Stimulated activated CD4-positive, alpha-beta T cell treated with anti-CD3 and anti-CD28 coated beads, TNF-alpha, amount 100 ng/mL, for 24 hours (primary cell): ENCODE results near the gene THSD4.
"Not testable (repeated sequence)": the region's sequence is repeated elsewhere in the genome, so short reads cannot be mapped to it uniquely, and the experiment has no call there.

Experiments
- DNase-seq, 3 experiments: peaks; one replicate each; pipeline ENCODE4 v3.0.0-alpha.2; 2020; ENCODE audit warnings: low read depth in 3 of 3

The THSD4 gene

DNA sequence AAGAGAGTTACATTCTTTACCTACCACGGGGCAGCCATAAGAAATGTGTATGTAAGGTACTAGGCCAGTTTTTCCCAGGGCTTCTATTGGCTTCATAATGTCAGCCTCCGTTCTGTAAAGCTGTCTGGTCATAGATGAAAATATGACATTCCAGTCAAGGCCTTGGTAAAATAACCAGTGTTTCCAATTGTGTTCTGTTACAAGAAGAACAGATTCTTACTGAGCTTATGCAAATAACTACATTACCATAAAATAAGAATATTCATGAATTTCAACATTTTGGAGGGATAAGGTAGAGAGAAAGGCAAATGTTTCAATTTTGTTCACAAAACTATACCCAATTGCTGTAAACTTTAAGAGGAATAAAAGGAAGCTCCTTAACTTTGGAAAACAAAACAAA is 315.5 kb downstream of the THSD4 start:
- DNase-seq: no peak

DNA sequence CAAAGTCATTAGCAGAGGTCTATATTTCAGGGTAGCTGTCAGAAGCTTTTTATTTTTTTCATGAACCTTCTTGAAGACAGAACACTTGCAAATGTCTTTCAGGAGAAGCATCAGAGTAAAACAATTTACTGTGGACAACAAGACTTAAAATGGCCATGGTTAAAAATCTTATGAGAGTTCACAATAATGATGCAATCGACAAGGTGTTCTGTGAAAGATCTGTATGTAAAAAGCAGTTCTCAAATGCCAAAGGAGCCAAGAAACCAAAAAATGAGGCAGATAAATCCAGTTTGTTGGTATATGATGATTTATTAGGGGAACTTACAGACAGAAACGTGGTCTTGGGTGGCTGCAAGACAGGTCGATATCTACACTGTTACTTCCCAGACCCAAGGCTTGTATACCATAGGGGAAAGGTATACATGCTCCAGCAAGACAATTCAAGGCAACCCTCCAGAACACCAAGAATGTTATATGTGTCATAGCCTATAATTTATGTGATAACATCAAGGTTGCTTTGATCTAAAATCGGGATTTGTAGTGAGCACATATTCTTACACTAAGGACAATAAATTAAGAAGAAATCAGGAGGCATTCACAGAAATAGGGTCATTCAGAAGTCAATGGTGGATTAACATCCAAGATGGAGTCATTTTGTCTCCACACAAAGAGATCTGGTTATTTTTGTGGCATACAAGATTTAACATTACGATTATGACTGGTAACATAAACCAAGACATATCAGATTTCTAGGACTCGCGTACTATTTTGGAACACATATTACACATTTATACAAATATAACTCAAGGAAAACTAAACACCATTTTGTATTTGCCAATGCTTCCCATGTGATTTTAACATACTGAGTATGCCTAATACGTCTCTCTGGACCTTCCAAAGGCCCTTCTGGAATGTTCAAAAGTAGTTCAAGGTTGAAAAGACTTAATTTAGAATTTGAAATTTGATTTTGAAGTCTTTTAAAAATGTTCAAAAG is 316.4 kb downstream of the THSD4 start:
- DNase-seq: no peak

DNA sequence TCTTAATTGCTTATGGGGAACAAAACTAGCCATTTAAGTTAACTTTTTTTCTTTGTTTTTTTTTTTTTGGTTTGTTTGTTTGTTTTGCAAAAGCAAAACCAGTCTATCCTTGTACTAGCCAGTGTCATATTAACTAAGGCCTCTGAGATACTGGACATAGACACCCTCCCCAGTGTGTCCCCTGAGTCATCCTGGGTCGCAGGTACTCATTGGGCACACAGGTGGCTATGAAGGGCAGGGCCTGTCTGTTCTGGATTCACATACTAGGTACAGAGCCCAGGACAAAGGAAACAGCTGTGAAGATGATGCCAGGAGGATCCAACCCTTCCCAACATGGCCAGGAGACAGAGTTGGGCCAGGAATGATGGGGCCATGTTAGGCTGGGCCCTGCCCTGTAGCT is 318.1 kb downstream of the THSD4 start:
- DNase-seq: no peak

DNA sequence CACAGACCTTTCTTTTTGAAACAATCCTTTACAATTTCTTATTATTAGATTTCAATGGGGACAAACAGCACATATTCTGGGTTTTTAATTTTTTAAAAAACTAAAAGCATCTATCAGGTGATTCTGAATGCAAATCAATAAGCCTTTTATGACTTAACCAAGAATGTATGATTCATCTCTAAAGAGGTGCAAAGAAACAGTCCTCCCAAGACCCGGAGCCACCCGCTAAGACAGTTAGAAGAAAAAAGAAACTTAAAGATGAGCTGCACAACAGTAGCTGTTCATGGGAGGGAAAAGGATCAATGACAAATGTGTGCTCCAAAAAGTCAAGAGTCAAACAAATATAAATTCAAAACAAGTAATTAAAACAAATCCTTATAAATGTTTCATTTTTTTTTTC is 319.5 kb downstream of the THSD4 start:
- no peak for DNase-seq

DNA sequence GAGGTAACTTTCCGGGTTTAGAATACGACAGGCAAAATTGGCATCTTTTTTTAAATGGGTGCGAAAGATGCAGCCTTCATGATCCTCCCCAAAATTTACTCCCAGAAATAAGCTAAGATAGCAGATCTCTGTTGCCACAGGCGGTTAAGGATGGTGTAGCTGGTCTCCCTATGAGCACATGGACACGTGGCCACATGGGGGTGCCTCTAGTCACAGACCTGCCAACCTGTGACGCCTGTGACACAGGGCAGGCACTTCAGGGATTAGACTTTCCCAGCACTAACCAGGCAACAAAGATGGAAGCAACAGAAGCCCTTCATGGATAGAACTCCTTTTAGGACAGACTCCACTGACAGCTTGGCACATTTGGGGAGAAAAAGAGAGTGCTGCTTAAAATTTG is 320.3 kb downstream of the THSD4 start:
- DNase-seq: no peak

DNA sequence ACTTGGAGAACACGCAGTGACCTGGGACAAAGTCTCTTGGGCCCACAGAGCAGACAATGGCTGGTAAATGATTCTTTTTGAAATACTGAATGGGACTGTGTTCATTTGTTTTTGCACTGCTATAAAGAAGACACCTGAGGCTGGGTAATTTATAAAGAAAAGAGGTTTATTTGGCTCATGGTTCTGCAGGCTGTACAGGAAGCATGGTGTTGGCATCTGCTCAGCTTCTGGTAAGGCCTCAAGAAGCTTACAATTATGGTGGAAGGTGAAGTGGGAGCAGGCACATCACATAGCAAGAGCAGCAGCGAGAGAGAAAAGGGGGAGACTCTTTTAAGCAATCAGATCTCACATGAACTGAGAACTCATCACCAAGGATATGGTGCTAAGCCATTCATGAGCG is 321.6 kb downstream of the THSD4 start:
- no peak for DNase-seq

DNA sequence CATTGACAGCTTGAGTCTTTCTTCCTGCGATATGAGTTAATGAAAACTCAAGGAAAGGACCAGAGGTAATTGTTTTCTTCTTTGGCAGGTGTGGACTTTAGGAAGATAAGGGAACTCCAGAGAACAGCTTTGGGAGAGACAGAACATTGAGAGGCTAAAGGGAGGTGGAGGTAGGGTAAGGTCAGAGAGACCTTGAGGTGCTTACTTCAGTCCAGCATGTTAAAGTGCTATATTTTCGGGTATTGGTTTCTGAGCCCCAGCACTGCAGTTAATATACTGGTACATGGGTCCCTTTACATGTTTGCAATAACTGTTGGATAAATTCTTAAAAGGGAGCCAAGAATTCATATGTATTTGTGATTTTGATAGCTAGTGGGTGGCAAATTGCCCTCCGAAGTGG is 322.1 kb downstream of the THSD4 start:
- DNase-seq: no peak

DNA sequence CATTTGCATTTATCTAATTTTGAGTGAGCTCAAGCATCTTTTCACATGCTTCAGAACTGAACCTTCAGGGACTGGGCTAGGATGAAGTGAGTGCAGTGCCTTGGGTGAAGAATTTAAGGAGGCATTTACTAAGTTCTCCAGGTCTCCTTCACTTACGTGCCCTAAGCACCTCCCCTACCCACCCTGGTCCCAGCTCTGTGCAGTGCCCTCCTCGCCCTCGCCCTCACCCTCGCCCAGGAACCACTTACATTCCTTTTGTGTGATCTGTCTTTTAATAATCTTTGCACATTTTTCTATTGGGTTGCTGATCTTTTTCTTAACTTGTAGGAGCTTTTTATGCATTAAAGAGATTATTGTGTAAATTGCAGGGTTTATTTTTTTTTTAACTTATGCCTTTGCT is 322.6 kb downstream of the THSD4 start:
- DNase-seq: no peak

DNA sequence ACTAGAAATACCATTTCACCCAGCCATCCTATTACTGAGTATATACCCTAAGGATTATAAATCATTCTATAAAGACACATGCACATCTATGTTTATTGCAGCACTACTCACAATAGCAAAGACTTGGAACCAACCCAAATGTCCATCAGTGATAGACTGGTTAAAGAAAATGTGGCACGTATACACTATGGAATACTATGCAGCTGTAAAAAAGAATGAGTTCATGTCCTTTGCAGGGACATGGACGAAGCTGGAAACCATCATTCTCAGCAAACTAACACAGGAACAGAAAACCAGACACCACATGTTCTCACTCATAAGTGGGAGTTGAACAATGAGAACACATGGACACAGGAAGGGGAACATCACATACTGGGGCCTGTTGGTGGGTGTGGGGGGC is 324.2 kb downstream of the THSD4 start:
- not testable (repeated sequence) for DNase-seq

DNA sequence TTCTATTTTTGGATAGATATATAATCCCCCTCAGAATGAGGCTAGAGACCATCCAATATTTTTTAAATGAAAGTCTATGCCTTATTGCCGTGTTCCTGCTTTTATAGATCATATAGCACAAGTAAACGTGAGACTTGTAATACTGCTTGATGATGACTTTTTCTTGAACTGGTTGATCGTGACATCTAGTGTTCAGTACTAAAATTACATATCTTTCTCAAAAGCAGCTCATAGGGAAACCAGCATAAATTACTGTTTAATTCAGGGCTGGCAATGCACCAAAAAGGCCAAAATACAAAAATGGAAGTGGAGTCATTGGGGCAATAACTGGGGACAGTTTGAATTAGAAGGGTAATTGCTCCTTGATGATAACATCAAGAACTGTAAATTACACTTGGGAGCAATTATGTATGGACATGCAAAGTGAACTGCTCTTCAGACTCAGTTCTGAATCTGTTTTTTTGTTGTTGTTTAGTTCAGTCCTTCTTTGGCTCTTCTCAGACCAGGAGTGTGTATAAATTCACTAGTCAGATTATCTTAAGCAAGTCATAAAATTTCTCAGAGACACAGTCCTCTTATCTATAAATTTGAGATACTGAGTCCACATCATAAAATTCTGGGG is 325.3 kb downstream of the THSD4 start:
- DNase-seq: no peak

DNA sequence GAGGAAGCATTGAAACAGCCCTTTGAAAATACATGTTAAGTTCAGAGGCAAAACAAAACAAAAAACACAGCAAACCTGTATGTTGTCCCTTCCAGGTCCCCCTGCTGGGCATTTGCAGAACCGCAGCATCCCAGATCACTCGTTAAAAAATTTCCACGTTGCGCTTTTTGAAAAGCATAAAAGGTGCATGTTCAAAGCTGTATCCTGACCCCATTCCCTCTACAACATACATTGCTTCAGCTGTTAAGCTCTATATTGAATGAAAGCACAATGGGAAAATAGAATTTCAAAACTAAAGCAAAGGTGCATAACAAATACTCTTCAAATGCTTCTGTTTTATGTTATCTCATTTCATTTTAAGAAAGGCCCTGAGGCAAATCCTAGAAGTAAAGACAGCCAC is 328.3 kb downstream of the THSD4 start:
- DNase-seq: peak in 2 of 3 experiments; percentile 3 to 32

DNA sequence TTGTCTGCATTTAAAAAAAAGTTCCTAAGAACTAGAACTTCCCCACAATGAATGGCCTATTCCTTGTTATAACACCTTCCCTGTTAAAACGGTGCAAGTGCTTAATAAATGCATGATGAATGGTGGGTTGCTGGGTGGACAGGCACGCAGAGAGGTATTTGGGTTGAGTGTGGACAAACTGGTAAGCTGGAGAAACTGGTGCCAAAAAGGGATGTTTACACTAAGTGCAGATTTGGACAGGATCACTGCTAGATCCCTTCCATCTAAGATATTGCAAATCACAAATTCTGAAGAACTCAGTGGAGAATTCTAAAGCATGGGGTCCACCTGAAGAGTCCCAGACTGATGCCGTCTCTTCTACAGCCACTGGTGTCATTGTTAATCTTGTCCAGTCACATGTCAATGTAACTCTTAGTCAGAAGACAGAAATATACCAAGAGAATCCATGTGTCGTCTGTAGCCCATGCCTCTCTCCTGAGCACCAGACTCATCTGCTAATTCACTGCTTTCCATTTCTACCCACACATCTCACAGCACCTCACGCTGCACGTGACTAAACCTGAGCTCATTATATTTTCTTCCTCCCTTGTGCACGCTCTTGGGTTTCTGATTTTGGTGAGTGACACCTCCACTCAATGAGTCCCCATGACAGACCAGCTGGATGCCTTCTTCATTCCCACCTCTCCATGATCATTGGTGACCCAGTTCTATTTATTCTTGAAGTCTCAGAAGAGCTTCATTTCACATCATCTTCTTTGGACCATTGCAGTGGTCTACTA is 328.9 kb downstream of the THSD4 start:
- no peak for DNase-seq

DNA sequence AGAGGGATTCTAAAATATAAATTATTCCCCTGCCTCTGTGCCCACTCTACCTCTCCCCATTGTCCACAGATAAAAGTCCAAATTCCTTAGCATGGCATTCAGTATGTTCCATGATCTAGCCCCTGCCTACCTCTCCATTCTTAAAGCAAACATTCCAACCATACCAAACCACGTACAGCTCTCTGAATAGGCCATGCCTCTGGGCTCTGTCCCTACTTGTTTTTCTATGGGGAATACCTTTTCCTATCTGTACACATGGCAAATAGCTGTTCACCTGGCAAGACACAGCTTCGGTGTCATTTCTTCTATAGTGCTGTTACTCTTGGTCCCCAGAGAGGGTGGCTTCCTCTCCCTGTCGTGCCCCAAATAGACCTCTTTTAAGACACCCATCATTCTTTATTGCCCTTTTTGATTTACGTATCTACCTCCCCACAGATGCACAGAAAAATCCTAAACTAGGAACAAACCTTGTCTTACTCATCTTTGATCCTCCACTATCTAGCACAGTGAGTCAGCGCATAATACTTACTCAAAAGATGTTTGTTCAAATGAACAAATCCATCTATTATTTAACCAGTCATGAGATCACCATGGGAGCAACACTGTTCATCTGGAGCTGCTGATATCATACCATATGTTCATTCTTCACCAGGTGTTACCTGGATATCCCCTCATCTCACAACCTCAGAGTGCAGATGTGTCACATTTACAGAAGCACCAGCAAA is 329.8 kb downstream of the THSD4 start:
- no peak for DNase-seq

DNA sequence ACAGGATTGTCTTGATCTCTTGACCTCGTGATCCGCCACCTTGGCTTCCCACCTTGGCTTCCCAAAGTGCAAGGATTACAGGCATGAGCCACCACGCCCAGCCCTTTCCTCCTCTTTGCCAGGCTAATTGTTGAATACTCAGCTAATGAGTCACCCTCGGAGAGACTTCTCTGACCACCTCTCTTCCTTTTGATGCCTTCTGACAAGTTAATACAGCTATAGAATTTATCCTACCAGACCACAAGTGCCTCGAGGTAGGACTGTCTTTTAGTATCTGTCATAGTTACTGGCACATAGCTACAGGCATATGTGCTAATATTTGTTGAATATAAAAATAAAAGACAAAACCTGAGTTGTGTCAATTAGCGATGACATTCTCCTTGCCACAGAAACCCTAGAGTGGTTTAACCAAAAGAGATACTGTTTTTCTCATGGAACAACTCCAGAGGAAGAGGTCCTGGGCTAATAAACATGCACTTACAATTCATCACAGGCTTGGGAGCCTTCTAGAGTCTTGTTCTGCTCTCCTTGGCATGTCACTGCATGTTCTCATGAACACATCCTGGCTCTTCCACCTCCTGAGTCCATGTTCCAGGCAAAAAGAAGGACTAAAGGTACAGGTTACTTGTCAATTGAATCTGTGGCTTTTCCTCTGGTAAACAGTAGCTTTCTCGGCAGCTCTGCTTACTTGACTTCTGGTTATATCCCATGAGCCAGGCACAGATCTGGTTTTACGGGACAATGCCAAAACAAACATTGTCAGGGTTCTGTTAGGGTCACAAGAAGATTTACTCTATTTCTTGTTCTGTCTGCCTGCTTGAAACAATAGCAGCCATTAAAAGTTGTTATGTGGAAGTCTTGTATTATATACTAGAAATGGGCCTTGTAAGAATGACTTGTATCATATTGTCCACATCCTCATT is 332.3 kb downstream of the THSD4 start:
- DNase-seq: no peak

DNA sequence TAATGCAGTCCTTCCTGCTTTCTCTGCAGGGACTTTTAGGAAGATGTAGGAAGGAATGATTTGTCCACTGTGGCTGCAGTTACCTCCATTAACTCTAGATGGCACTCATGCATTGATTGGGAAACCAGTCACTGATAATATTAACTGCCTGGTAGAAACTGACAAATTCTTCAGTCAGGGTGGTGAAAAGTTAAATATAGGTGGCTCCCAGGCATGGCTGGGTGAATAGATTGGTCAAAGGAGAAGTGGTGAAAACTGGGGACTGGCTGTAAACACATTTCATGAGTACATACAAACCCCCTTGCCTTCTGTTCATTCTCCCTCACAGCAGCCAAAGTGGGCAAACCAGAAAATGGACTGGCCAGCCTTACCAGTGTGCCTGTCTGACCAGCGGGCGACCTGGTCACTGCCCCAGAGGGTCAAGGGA is 333.4 kb downstream of the THSD4 start:
- no peak for DNase-seq

DNA sequence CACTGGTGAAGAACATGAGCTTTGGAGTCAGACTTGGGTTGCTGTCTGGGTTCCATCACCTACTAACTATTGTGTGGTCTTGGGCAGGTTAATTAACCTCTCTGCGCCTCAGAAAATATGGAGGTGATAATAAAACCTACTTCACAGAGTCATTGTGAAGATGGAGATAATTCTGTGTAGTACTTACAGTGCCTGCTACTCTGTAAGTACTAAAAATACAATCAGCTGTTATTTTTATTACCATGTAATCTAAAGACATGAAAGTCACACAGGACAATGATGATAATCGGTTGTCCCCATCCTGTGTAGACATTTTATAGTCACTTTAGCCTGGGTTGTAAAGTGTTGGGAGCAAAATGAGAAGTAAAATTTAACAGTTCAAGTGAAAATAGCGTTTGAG is 334.1 kb downstream of the THSD4 start:
- DNase-seq: no peak

DNA sequence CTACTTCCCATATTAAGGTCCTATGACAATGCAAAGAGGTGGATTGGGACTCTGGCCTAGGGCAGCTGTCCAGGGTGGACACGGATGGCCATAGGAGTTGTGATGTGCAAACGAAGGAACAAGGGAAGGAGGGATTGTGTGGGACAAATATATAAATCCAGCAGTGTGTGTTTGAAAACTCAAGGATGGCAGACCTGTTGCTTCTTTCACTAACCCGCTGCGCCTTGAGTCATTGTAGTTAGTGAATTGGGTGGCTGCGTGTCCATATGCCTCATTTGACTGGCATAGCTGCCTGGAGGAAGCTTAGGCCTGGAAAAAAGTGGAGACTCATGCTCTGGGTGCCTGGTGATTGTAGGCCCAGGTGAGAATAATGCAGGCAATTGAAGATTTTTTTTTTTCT is 334.7 kb downstream of the THSD4 start:
- DNase-seq: no peak

DNA sequence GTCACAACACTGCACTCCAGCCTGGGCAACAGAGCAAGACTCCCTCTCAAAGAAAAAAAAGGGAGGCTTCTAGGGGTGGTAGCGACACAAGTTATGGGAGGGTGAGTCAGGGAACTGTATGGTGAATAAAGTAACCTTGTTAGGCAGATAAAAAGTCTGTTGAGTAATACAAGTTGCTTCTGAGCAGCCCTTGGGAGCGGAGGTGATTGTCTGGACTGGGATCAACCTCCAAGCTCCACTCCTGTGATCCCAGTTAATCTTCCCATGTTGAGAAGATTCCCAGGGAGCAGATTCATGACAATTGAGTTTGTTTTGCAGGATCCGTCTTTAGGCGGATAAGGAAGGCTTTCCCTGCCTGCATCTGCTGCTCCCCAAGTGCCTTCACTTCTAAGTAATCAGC is 335.9 kb downstream of the THSD4 start:
- no peak for DNase-seq

DNA sequence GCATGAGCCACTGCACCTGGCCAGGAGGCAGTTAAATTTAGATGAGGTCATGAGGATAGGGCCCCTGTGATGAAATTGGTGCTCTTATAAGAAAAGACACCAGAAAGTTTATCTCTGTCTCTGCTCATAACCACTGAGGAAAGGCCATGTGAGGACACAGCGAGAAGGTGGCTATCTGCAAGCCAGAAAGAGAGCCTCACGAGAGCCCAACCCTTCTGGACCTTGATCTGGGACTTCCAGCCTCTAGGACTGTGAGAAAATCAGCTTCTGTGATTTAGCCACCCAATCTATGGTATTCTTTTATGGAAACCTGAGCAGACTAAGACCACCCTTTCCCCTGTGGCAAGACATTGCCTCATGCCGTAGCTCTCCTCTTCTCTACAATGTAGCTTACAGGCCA is 337.6 kb downstream of the THSD4 start:
- DNase-seq: no peak

DNA sequence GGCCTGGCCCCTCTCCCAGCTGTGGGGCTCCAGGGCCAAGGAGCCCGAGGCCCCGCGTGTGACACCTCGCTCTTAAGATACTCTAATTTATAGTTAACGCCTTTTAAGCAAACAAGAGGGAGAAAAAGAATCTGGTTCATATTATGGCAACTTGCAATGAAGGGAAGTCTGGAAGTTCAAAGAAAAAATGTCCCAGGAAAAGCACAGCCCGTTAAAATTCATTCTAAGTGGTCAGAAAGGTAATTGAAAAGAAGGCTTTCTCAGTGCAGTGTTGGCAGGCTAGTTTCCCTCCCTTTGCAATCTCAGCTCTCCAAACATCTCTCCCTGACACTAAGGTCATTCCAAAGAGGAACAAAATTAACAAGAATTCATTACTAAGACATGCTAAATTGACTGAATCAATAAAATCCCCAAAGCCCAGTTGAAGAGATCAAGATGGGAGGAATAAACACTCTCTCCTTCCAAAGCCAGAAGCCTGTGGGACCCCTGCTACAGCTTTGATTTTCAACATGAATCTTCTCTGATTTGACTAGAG is 339.3 kb downstream of the THSD4 start:
- DNase-seq: no peak
